HepG2 (cell line): ENCODE measurements around the gene GPT2. TPM values are rescaled to one million over a fixed set of nuclear protein-coding genes. Genes with fewer than 3 reads are reported as not detected.

Experiments used
- ARID3A ChIP-seq: IDR thresholded peaks from 2 replicates; pipeline ENCODE4 v1.6.1; 2012; ENCODE audit warnings: low read depth, low read length, improper control_type of control experiment
- FOSL2 ChIP-seq: sonication (generic); formaldehyde crosslinking; IDR thresholded peaks from 2 replicates; pipeline ENCODE4 v1.4.0; 2020; ENCODE audit warnings: missing genetic modification reagents
- KDM2A ChIP-seq: sonication (generic); formaldehyde crosslinking; IDR thresholded peaks from 2 replicates; pipeline ENCODE4 v1.4.0; 2020; ENCODE audit warnings: low read depth, missing genetic modification reagents, borderline replicate concordance
- KLF6 ChIP-seq: IDR thresholded peaks from 2 replicates; pipeline ENCODE4 v1.8.0; 2016; ENCODE audit warnings: missing biosample characterization, missing genetic modification reagents
- NR2F6 ChIP-seq, 2 experiments: IDR thresholded peaks; 2 replicates each; pipeline ENCODE4 v1.6.1; 2016; ENCODE audit warnings: antibody characterized with exemption in 1 of 2, mild to moderate bottlenecking in 1 of 2
- PAXIP1 ChIP-seq: sonication (generic); formaldehyde crosslinking; conservative IDR thresholded peaks from 2 replicates; pipeline ENCODE4 v1.4.0; 2020; ENCODE audit warnings: mild to moderate bottlenecking, missing genetic modification reagents, moderate library complexity
- PRDM10 ChIP-seq: sonication (generic); formaldehyde crosslinking; IDR thresholded peaks from 2 replicates; pipeline ENCODE4 v1.4.0; 2020; ENCODE audit warnings: low read depth, missing genetic modification reagents
- TEAD3 ChIP-seq: optimal IDR thresholded peaks from 2 replicates; pipeline ENCODE3; 2016; ENCODE audit warnings: borderline replicate concordance
- TFAP4 ChIP-seq: sonication (generic); IDR thresholded peaks from 2 replicates; pipeline ENCODE4 v1.6.1; 2016; ENCODE audit warnings: low read depth, borderline replicate concordance
- ZC3H13 ChIP-seq: sonication (generic); formaldehyde crosslinking; IDR thresholded peaks from 2 replicates; pipeline ENCODE4 v1.8.1; 2023; ENCODE audit warnings: mild to moderate bottlenecking, missing genetic modification reagents, moderate library complexity
- ZFP91 ChIP-seq: sonication (generic); formaldehyde crosslinking; IDR thresholded peaks from 2 replicates; pipeline ENCODE4 v1.9.0; 2022; ENCODE audit warnings: missing genetic modification reagents, mild to moderate bottlenecking, borderline replicate concordance
- ZNF232 ChIP-seq: sonication (generic); formaldehyde crosslinking; IDR thresholded peaks from 2 replicates; pipeline ENCODE4 v1.4.0; 2020; ENCODE audit warnings: missing genetic modification reagents, borderline replicate concordance
- ZNF276 ChIP-seq: sonication (generic); formaldehyde crosslinking; IDR thresholded peaks from 2 replicates; pipeline ENCODE4 v1.4.0; 2020; ENCODE audit warnings: mild to moderate bottlenecking, low read depth, missing genetic modification reagents
- ZNF879 ChIP-seq: sonication (generic); formaldehyde crosslinking; IDR thresholded peaks from 2 replicates; pipeline ENCODE4 v1.8.1; 2023; ENCODE audit warnings: missing genetic modification reagents
- polyA plus RNA-seq, 8 experiments: library from polyadenylated mRNA; depleted of rRNA in 3 of 8; stranded (reverse) in 7 of 8; unstranded in 1 of 8; fragments of >200 nt; fragmentation: Illumina TruSeq in 4 of 8; extraction: Trizol in 4 of 8; gene quantifications; 2 replicates each; pipeline versions ENCODE4 v1.2.1 to v1.2.3, GENCODE V29; 2011 to 2016; ENCODE audit warnings: low read depth in 4 of 8, missing spikeins in 1 of 8, mixed read lengths in 1 of 8; ENCODE audit not compliant: insufficient read depth in 1 of 8
- total RNA-seq, 5 experiments: library from RNA; depleted of rRNA; stranded (reverse); fragments of >200 nt; fragmentation: Illumina TruSeq; extraction: Trizol; gene quantifications; 2 replicates each; pipeline ENCODE4 v1.2.3, GENCODE V29; 2016; ENCODE audit warnings: low read depth in 1 of 5

GPT2 gene
- total and polyA plus RNA-seq, 2 of the 13 experiments (the other 11 are each of a cell fraction or from before 2014, with no cell fraction given): 138 to 267 TPM

GRCh38 chr16:46882304-46882939, 1.7 kb upstream of the GPT2 start (continued):
- TF ChIP-seq FOSL2 (CRISPR knock-in tag) (peak; percentile 93), PAXIP1 (CRISPR knock-in tag) (peak; percentile 98), NR2F6 (IDR thresholded peaks at IDR 0.05) (peak; percentile 93), NR2F6 (CRISPR knock-in tag; IDR thresholded peaks at IDR 0.05) (peak; percentile 97), ZC3H13 (CRISPR knock-in tag) (peak; percentile 79), ZNF276 (CRISPR knock-in tag) (no peak), ZNF879 (CRISPR knock-in tag) (no peak), ZFP91 (no peak), TEAD3 (peak; percentile 94), KLF6 (peak; percentile 52), TFAP4 (peak; percentile 71; the same call in 1 of the 2 replicates), KDM2A (CRISPR knock-in tag) (peak; percentile 76; the same call in 1 of the 2 replicates), PRDM10 (CRISPR knock-in tag) (peak; percentile 68; the same call in 1 of the 2 replicates), ARID3A (peak; percentile 73; the same call in 1 of the 2 replicates), ZNF232 (peak; percentile 94; the same call in 1 of the 2 replicates)
